GM06990 (cell line): ENCODE data around the gene HIPK1.

ENCODE experiments used
- DNase-seq: peaks from one replicate; pipeline ENCODE4 v3.0.0-alpha.2; 2011; ENCODE audit not compliant: insufficient read length; ENCODE audit errors: extremely low read depth
- H3K27me3 ChIP-seq: replicated peaks from 2 replicates; pipeline ENCODE4 v1.6.0; 2011; ENCODE audit warnings: low read length; ENCODE audit not compliant: control insufficient read depth, insufficient read depth
- H3K36me3 ChIP-seq: 2 replicates; pipeline ENCODE4 v1.5.1; 2011; ENCODE audit warnings: low read length; ENCODE audit not compliant: control insufficient read depth, insufficient read depth
- H3K4me3 ChIP-seq: replicated peaks from 2 replicates; pipeline ENCODE4 v1.5.1; 2011; ENCODE audit warnings: low read depth, mild to moderate bottlenecking, control low read depth, low read length
- TF ChIP-seq, protein P1 (sequence below): IDR thresholded peaks from 2 replicates; pipeline ENCODE4 v1.5.1; 2011; ENCODE audit warnings: low read length, control low read depth, mild to moderate bottlenecking, inconsistent platforms; ENCODE audit not compliant: insufficient read depth, poor library complexity, severe bottlenecking

HIPK1 gene

DNA sequence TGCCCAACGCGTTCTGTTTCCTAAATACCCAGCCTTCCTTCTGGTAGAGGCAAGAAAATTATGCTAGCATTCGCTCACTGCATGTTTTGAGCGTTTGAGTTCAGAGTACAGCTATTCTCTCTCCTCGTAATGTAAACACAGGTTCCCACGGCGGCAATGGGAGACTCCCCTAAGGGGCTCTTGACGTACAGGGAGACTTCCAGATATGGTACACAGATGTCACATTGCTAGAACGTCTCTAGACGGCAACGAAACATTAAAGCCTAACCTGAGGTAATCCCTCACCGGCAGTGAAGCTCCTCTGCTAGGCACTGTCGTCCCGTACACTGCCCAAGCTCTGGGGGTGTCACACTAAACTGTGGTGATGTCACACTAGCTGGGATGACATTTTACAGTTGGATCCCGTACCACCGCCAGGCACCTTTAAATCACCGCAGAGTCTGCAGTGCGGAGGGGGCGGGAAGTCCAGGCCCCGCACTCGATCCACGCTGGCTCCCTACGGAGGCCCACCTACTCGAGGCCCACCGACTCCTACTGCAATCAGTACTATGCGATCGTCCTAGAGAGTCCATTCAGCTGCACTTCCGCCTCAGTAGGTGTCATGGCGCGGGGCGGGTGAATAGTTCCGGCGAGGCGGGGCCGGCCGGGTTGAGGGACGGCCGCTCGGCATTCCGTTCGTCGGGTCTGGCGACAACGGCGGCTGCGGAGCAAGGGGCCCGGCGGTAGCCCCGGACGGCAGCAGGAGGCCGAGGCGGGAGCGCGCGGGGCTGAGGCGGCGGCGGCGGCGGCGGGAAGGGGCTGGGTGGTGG, at the start of gene HIPK1:
Gene HIPK1 (plus strand): TSS at position 384 of the 809 bp plus-strand sequence.
- H3K27me3 ChIP-seq = no peaks in the 10 kb centered on the region
- H3K36me3 ChIP-seq = no peaks in the 10 kb centered on the region
- peak within 1 kb of the TSS; percentile 72 for H3K4me3 ChIP-seq
- peak; percentile 94 for DNase-seq
- TF ChIP-seq, protein P1, sequence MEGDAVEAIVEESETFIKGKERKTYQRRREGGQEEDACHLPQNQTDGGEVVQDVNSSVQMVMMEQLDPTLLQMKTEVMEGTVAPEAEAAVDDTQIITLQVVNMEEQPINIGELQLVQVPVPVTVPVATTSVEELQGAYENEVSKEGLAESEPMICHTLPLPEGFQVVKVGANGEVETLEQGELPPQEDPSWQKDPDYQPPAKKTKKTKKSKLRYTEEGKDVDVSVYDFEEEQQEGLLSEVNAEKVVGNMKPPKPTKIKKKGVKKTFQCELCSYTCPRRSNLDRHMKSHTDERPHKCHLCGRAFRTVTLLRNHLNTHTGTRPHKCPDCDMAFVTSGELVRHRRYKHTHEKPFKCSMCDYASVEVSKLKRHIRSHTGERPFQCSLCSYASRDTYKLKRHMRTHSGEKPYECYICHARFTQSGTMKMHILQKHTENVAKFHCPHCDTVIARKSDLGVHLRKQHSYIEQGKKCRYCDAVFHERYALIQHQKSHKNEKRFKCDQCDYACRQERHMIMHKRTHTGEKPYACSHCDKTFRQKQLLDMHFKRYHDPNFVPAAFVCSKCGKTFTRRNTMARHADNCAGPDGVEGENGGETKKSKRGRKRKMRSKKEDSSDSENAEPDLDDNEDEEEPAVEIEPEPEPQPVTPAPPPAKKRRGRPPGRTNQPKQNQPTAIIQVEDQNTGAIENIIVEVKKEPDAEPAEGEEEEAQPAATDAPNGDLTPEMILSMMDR = no peak

DNA sequence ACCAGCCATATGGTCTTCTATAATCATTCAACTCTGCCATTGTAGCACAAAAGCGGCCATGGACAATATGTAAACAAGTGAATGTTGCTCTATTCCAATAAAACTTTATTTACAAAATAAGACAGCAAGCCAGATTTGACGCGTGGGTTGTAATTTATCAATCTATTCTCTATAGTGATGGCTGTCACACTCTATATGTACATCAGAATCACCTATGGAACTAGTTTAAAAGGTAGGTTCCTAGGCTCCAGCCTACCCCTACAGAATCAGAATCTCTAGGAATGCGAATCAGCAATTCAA, 49.4 kb upstream of the HIPK1 start:
- Histone ChIP-seq H3K4me3 (no peak overlapping the region), H3K36me3 (no peaks in the 10 kb centered on the region), H3K27me3 (no peaks in the 10 kb centered on the region)
- TF ChIP-seq, protein P1 = no peak
- DNase-seq = no peak

DNA sequence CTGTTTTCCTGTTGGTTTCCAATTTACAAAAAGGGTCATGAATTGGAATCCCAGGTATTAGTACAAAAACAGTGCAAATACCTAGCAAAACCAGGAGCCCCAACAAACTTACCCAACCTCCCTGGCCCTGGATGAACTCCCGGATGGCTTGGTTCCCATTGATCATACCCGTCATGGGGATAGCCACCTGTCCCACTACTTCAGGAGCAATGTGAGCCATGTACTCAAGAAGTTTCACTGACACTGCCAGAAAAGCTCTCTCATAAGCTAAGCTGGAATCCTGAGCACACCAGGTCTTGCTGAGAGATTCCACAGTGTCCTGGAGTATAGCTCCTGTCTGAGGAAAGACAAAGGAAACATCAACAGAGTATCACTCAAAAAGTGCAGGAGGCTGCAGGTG, 47.5 kb upstream of the HIPK1 start:
- no peaks in the 10 kb centered on the region for H3K36me3 ChIP-seq
- H3K27me3 ChIP-seq = no peaks in the 10 kb centered on the region
- no peak overlapping the region for H3K4me3 ChIP-seq
- TF ChIP-seq, protein P1 = no peak
- no peak for DNase-seq

DNA sequence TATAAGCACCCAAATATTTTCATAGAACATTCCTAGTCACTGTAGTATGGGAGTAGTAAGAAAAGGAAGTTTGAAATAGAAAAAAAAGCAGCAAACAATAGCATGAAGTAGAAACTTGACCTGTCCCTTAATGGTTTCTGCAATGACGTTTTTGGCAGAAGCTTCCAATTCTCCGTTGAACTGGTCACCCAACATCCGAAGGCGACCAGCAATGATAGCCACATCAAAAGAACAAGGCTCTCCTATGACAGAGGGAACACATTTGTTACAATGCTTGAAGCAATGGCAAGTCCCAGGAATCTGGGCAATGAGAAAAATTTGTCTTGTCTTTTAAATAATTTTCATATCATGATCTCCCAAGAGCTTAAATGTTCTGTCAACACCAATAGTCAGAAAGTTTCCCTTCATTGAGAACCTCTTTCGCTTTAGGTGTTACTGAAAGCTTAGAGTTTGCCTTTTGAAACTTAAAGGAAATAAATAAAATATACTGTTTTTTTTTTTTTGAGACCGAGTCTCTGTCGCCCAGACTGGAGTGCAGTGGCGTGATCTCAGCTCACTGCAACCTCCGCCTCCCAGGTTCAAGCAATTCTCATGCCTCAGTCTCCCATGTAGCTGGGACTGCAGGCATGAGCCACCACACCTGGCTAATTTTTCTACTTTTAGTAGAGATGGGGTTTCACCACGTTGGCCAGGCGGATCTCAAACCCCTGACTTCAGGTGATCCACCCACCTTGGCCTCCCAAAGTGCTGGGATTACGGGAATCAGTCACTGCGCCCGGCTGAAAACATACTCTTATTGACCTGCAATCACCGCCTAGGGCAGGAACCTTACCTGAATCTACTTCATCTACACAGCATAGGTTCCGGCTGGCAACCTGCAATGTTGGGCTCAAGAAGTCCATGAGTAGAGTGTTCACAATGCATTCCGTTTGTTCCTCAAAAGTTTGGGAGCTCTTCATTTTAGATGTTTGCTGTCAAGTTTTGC, 42.4 kb upstream of the HIPK1 start:
- H3K27me3 ChIP-seq = no peaks in the 10 kb centered on the region
- TF ChIP-seq, protein P1 = no peak
- no peak overlapping the region for H3K4me3 ChIP-seq
- H3K36me3 ChIP-seq = no peaks in the 10 kb centered on the region
- DNase-seq = no peak

DNA sequence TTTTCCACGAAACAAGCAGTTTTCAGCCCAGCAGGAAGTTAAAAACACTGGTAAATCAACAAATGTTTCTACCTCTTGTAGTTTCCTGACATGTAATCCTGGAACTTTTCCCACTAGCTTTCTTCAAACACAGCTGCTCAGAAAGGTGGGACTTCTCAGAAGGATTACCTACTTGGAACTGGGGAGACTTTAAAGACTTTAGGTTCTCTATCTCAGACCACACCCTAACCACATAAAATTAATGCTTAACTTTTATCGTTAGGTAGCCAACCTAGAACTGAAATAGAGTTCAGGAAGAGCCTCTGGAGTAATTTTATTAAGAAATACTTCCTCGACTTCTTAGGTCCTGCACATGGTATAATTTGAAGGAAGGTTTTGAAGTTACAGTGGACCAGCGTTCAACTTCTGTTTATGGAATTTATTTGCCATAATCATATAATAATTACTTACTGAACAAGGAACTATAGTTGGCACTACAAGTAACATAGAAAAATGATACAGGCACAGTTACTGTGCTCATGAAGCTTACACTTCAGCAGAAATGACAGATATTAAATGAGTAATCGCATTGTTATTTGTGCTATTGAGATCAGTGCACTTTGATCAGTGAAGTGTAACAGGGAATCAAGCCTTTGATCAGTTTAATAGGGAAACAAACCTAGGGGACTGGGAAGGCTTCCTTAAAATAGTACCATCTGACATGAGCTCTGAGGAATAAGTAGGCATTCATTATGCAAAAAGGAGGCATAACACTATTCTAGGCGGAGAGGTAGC, 41.5 kb upstream of the HIPK1 start, which contains the start of gene BCL2L15:
Gene BCL2L15 (minus strand): TSS at position 180 of the 774 bp plus-strand sequence. CDS start 206 bp downstream, outside the sequence.
- no peaks in the 10 kb centered on the region for H3K36me3 ChIP-seq
- no peak for DNase-seq
- no peak within 1 kb of the TSS for H3K4me3 ChIP-seq
- H3K27me3 ChIP-seq = no peaks in the 10 kb centered on the region
- TF ChIP-seq, protein P1 = no peak
